RWPE2 (cell line): ENCODE results near the gene MT1F.
A peak's percentile ranks its signal among the peaks of the same experiment; 100 is the strongest.
"Not testable (repeated sequence)": the region's sequence is repeated elsewhere in the genome, so short reads cannot be mapped to it uniquely, and the experiment has no call there.

Source experiments
- ATAC-seq: fragments of 200-7000 bp; cut with Tn5 transposase; 3 replicates; pipeline ENCODE4 v1.9.1; 2021; ENCODE audit warnings: low read depth
- DNase-seq: peaks from one replicate; pipeline ENCODE4 v3.0.0-alpha.2; 2020; ENCODE audit warnings: low spot score
- H3K27ac ChIP-seq: fragments of 450-650 bp; 2 replicates; pipeline ENCODE4 v1.5.1; 2017; ENCODE audit warnings: mild to moderate bottlenecking; ENCODE audit not compliant: poor library complexity, severe bottlenecking
- H3K27me3 ChIP-seq: fragments of 250-450 bp; sonication (Bioruptor Pico); 2 replicates; pipeline ENCODE4 v1.5.1; 2021; ENCODE audit warnings: mild to moderate bottlenecking, moderate library complexity; ENCODE audit not compliant: insufficient read depth, poor library complexity, severe bottlenecking
- H3K36me3 ChIP-seq: fragments of 250-450 bp; sonication (Bioruptor Pico); 2 replicates; pipeline ENCODE4 v1.5.1; 2020; ENCODE audit warnings: low read depth, mild to moderate bottlenecking, moderate library complexity
- H3K4me1 ChIP-seq: fragments of 250-450 bp; sonication (Bioruptor Pico); 2 replicates; pipeline ENCODE4 v1.5.1; 2021; ENCODE audit warnings: mild to moderate bottlenecking, moderate library complexity; ENCODE audit not compliant: insufficient read depth, poor library complexity, severe bottlenecking
- H3K4me3 ChIP-seq: fragments of 250-450 bp; sonication (Bioruptor Pico); 2 replicates; pipeline ENCODE4 v1.5.1; 2021; ENCODE audit warnings: mild to moderate bottlenecking, moderate library complexity; ENCODE audit not compliant: severe bottlenecking
- H3K9me3 ChIP-seq: fragments of 250-450 bp; sonication (Bioruptor Pico); 2 replicates; pipeline ENCODE4 v1.5.1; 2021; ENCODE audit warnings: mild to moderate bottlenecking, moderate library complexity; ENCODE audit not compliant: severe bottlenecking
- CTCF ChIP-seq: fragments of 450-650 bp; IDR thresholded peaks from one replicate; pipeline ENCODE4 v1.5.1; 2017; ENCODE audit warnings: mild to moderate bottlenecking, moderate library complexity; ENCODE audit not compliant: poor library complexity, severe bottlenecking

Gene MT1F

DNA sequence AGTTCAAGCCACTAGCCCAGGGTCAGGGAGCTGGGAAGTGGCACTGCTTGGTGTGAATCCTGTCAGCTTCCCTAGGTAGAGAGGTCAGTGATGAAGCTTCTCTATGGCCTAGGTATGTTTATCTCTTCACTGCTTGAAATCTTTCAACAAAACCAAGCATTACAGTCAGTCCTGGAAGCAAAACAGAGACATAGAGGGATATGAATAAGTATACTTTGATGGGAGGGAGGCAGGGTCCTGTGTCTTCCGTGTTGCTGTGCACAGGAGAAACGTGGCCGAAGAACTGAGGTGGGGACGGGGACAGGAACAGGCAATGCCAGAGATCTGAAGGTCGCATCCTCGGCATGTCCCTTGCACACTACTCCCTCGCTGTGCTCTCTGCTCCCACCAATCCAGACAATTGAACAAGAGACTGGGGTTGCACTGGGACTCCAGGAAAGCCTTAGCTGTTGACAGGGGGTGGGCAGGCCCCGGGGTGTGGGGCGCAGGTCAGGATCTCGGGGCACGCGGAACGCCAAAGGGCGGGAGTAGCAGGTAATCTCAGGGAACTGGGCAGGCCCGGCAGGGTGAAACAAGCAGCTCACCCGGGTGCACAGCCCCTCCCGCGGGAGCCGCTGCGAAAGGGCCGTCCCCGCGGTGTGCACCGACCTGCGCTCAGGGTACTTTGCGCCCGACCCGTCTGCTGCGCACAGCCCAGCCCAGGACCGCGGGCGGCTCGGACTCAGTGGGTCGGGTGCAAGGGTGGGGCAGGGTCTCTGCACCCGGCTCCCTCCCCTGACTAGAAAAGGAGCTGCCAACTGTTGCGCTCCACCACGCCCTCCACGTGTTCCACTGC, 11.5 kb downstream of the MT1F start, which contains the start of gene MT1H:
TSS of gene MT1H (plus strand) at position 810 of the 835 bp plus-strand sequence. CDS start 71 bp downstream, outside the sequence.
- no peaks in the 10 kb centered on the region for H3K27me3 ChIP-seq
- no peak within 1 kb of the TSS for H3K4me3 ChIP-seq
- ATAC-seq (no peak), DNase-seq (no peak)
- no peaks in the 10 kb centered on the region for H3K36me3 ChIP-seq
- H3K9me3 ChIP-seq = no peaks in the 10 kb centered on the region
- TF ChIP-seq CTCF = no peak
- H3K27ac ChIP-seq = no peak within 1 kb of the TSS
- peaks cover 2% of the 10 kb centered on the region for H3K4me1 ChIP-seq

DNA sequence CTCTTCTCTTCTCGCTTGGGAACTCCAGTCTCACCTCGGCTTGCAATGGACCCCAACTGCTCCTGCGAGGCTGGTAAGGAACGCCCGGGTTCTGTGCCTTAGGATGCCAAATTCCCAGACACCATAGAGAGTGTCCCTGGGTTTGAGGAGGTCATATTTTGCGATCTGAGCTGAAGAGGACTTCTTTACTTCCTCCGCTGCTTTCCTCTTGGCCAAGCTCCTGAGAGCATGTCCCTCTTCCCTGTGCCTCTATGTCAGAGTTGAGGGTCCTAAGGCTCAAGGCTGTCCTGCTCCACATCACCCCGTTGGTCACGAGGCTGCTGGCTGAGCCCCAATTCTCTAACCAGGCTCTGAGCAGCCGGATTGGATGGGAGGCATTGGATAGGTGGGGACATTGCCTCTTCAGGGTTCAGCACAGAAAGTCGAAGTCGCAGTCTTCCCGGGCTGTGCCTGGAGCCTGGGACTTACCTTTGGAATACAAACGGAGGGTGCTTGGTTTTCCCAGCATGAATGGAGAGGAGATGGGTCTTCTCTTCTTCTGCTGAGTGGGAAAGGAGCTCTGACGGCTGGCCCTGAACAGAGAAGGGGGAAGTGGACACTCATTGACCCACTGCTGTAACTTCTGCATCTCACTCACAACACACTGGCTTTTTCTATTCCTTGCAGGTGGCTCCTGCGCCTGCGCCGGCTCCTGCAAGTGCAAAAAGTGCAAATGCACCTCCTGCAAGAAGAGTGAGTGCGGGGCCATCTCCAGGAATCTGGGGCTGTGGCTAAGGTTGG, 12.3 kb downstream of the MT1F start:
- no peak for ATAC-seq
- no peak for DNase-seq

GRCh38 chr16:56670620-56670934, 12.8 kb downstream of the MT1F start:
- no peak for TF ChIP-seq CTCF
- Histone ChIP-seq H3K36me3 (no peaks in the 10 kb centered on the region), H3K9me3 (no peaks in the 10 kb centered on the region), H3K4me3 (no peak overlapping the region), H3K4me1 (peaks cover 2% of the 10 kb centered on the region), H3K27me3 (no peaks in the 10 kb centered on the region), H3K27ac (no peak overlapping the region)
- DNase-seq = no peak
- no peak for ATAC-seq

More for the DNA sequence above, 12.3 kb downstream of the MT1F start:
- Histone ChIP-seq H3K9me3 (no peaks in the 10 kb centered on the region), H3K36me3 (no peaks in the 10 kb centered on the region), H3K4me1 (peaks cover 2% of the 10 kb centered on the region), H3K4me3 (no peak overlapping the region), H3K27ac (no peak overlapping the region), H3K27me3 (no peaks in the 10 kb centered on the region)
- TF ChIP-seq CTCF = no peak

- not testable (repeated sequence) for H3K27me3 ChIP-seq, H3K4me1 ChIP-seq, H3K4me3 ChIP-seq, H3K9me3 ChIP-seq, H3K27ac ChIP-seq, DNase-seq, H3K36me3 ChIP-seq
- peak; percentile 24; the same call in 2 of the 3 replicates for ATAC-seq
Measured at GRCh38 chr16:56671691-56672090, 13.9 kb downstream of the MT1F start.

DNA sequence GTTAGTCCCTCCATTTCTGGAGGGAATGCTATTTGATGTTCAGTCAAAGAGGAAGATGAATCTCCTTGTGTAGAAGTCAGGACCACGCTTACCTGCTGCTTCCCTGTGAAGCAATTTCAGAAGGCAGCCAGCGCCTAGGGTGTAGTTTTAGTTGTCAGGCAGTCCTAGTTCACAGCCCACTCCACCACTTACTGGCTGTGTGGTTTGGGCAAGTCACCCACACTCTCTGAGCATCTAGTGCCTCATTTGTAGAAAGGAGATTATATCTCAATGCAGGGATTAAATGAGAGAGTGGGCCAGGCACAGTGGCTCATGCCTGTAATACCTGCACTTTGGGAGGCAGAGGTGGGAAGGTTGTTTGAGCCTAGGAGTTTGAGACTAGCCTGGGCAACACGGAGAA, 14.4 kb downstream of the MT1F start:
- not testable (repeated sequence) for DNase-seq, H3K27ac ChIP-seq, H3K4me1 ChIP-seq, ATAC-seq, H3K27me3 ChIP-seq, H3K9me3 ChIP-seq, H3K4me3 ChIP-seq, H3K36me3 ChIP-seq
